OCI-LY3 (cell line): Measurements from ENCODE around the gene ELF5.

Experiments
- EZH2phosphoT487 ChIP-seq: fragments of 200-600 bp; shearing (Covaris generic); IDR thresholded peaks from 2 replicates; pipeline ENCODE4 v1.6.1; 2018; ENCODE audit warnings: antibody characterized with exemption, mixed run types, low read depth
- TF ChIP-seq, protein P1 (sequence below): fragments of 200-600, 300-600 bp; sonication (generic); IDR thresholded peaks from 2 replicates; pipeline ENCODE4 v1.5.1; 2014; ENCODE audit warnings: antibody characterized with exemption, low read length, low read depth

GRCh38 chr11:34546511-34547209, 33.1 kb upstream of the ELF5 start:
- TF ChIP-seq, protein P1, sequence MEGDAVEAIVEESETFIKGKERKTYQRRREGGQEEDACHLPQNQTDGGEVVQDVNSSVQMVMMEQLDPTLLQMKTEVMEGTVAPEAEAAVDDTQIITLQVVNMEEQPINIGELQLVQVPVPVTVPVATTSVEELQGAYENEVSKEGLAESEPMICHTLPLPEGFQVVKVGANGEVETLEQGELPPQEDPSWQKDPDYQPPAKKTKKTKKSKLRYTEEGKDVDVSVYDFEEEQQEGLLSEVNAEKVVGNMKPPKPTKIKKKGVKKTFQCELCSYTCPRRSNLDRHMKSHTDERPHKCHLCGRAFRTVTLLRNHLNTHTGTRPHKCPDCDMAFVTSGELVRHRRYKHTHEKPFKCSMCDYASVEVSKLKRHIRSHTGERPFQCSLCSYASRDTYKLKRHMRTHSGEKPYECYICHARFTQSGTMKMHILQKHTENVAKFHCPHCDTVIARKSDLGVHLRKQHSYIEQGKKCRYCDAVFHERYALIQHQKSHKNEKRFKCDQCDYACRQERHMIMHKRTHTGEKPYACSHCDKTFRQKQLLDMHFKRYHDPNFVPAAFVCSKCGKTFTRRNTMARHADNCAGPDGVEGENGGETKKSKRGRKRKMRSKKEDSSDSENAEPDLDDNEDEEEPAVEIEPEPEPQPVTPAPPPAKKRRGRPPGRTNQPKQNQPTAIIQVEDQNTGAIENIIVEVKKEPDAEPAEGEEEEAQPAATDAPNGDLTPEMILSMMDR: no peak
- TF ChIP-seq EZH2phosphoT487: no peak
